Right ventricle myocardium inferior (tissue), 1 donor: ENCODE data around the gene KYAT1. TPM values are rescaled to one million over a fixed set of nuclear protein-coding genes. Genes with fewer than 3 reads are reported as not detected.
A peak's percentile ranks its signal among the peaks of the same experiment; 100 is the strongest.

ENCODE experiments used
- ATAC-seq: fragments of 200-7000 bp; cut with Tn5 transposase; one replicate; pipeline ENCODE4 v1.9.1; 2020; ENCODE audit warnings: mild to moderate bottlenecking, moderate library complexity
- DNase-seq: peaks from one replicate; pipeline ENCODE4 v3.0.0; 2021; ENCODE audit errors: missing footprints
- intact Hi-C: fragments of 100-400 bp; cut with DNase I; formaldehyde crosslinking; loops from one replicate; pipeline ENCODE4 v1.11.0; 2022
- total RNA-seq: library from RNA; stranded (reverse); fragmentation: NEBNext Ultra II Directional; extraction: Animal tissue kit (Norgen Biotek cat#: 25700); gene quantifications from one replicate; pipeline ENCODE4 v1.2.1, GENCODE V29; 2021
- donor health status: DM: no; HTN: yes; CAD: no; lungs with severe emphysema.

KYAT1 gene
- total RNA-seq, 1 donor from 2014 or later: 11.9 TPM

DNA sequence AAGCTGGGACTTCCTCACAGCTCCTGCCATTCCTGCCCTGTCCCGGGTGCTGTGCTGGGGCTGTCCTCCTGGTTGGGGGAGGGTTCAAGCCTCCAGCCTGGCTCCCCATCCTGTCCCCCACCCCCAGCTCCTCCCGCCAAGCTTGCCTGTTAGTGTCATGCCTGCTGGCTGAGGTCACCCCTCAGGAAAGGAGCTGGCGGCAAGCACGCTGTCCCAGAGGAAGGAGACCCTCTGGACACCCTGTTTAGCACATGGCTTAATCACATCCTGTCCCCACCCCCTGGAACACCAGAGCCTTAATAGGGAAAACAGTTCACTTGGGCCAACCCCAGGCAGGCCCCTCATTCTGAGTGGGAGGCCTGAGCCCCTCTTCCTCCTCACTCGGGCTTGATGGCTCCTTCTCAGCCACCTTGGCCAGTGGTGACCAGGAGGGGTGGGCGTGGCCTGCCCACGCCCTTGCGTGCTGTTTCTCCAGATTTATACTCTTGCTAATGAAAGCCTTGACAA, 29.8 kb upstream of the KYAT1 start:
- peak; percentile 58 for ATAC-seq
- intact Hi-C loops: loop anchor here (1.0 kb wide), 1 partner anchor 9 kb away; no protein-coding TSS in a partner anchor
- DNase-seq: peak; percentile 82

DNA sequence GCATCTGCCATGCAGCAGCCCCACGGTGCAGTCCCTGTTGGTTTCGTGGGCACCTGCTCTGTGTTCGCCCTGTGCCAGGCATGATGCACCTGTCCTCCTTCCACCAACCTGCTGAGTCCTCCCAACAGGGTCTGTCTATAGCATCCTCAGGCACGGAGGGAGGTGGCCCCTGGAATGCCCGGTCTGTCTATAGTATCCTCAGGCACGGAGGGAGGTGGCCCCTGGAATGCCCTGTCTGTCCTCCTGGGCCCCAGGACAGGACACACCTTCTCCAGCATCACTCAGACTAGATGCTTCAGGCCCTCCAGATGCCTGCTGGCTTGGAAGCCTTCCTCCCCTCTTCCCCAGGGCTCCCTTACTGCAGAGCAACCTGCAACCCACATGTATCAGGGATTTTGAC, 29.2 kb upstream of the KYAT1 start:
- no peak for ATAC-seq
- intact Hi-C loops: loop anchor here (1.0 kb wide), 1 partner anchor 9 kb away; no protein-coding TSS in a partner anchor
- DNase-seq: no peak

DNA sequence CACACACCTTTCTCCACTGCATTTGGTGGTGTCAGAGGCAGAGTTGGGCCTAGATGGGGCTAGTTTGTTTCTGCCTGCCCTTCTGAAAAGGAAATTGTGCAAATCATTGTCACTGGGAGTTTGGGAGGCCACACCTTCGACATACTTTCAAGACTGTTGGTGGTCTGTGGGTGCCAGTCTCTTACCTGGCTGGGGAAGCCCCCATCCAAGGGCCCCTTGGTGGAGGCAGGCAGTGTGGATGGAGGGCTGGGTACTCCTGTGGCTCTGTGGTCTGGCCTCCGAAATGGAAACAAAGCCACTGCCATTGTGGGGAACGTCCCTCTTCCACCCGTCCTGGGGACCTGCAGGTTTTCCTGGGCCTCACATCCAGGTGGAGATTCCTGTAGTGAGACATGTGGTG, 28.1 kb upstream of the KYAT1 start:
- intact Hi-C loops: no loop called here
- no peak for ATAC-seq
- no peak for DNase-seq

DNA sequence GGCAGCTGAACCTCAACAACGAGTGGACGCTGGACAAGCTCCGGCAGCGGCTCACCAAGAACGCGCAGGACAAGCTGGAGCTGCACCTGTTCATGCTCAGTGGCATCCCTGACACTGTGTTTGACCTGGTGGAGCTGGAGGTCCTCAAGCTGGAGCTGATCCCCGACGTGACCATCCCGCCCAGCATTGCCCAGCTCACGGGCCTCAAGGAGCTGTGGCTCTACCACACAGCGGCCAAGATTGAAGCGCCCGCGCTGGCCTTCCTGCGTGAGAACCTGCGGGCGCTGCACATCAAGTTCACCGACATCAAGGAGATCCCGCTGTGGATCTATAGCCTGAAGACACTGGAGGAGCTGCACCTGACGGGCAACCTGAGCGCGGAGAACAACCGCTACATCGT, 26.6 kb upstream of the KYAT1 start:
- ATAC-seq (no peak), DNase-seq (no peak)
- intact Hi-C loops: no loop called here

DNA sequence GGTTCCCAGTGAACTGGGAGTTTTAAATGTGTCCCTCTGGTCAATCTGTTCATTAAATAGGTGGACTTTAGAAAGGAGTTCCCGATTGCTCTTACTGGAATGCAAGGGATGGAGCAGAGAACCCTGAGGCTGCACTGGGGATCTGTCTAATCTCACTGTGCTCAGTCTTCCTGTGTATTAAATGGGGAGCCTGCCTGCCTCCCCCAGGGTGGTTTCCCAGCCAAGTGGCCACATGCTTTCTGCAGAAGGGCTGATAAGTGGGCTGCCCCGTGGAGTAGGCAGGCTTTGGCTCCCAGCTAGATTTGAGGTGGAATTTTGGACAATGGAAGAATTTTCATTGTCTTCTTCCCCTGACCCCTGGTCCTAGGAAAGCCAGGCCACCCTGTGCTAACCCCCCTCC, 25.0 kb upstream of the KYAT1 start:
- intact Hi-C loops: no loop called here
- DNase-seq (no peak), ATAC-seq (no peak)

DNA sequence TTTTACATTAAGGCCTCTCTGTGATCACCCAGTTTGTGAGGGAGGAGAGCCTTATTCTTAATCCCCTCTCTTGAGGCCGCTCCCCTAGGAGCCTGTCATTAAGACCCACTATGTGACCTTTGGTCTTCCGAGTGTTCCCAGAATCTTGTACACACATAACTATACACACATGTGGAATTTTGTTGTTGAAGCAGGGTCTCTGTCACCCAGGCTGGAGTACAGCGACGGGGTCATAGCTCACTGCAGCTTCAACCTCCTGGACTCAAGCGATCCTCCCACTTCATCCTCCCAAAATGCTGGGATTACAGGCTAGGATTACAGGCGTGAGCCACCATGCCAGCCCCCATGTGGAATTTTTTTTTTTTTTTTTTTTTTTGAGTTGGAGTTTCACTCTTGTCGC, 24.2 kb upstream of the KYAT1 start:
- ATAC-seq (no peak), DNase-seq (no peak)
- intact Hi-C loops: no loop called here

DNA sequence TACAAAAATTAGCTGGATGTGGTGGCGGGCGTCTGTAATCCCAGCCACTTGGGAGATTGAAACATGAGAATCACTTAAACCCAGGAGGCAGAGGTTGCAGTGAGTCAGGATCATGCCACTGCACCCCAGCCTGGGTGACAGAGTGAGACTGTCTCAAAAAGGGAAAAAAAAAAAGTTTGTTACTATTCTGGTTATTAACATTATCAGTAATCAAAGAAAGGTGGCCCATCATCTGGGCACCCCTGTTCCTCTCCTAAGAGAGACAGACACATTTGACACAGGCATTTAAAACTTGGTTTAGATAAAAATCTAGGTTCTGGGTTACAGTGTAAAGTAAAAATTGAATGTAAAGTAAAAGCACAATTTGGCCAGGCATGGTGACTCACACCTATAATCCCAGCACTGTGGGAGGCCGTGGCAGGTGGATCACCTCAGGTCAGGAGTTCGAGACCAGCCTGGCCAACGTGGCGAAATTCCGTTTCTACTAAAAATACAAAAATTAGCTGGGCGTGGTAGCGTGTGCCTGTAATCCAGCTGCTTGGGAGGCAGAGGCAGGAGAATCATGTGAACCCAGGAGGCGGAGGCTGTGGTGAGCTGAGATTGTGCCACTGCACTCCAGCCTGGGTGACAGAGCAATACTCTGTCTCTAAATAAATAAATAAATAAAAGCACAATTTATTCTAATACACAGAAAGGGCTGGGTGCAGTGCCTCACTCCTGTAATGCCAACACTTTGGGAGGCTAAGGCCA, 22.3 kb upstream of the KYAT1 start:
- ATAC-seq: no peak
- intact Hi-C loops: no loop called here

DNA sequence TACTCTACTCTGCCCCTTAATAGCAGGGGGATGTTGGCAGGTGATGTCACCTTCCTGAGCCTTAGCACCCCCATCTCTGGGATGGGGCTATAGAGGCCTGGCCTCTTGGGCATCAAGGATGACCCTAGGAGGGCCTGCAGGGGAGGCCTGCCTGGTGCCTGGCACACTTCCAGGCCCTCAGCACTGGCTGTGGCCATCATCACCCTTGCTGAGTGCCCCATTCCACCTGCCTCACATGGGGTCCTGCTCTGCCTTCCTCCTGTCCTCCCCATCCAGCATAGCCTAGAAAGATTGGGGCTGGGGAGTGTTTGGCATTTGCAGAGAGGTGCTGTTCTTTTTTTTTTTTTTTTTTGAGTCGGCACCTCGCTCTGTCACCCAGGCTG, 21.3 kb upstream of the KYAT1 start:
- no peak for DNase-seq
- ATAC-seq: no peak
- intact Hi-C loops: no loop called here

More for the DNA sequence above, 22.3 kb upstream of the KYAT1 start:
- DNase-seq: no peak

DNA sequence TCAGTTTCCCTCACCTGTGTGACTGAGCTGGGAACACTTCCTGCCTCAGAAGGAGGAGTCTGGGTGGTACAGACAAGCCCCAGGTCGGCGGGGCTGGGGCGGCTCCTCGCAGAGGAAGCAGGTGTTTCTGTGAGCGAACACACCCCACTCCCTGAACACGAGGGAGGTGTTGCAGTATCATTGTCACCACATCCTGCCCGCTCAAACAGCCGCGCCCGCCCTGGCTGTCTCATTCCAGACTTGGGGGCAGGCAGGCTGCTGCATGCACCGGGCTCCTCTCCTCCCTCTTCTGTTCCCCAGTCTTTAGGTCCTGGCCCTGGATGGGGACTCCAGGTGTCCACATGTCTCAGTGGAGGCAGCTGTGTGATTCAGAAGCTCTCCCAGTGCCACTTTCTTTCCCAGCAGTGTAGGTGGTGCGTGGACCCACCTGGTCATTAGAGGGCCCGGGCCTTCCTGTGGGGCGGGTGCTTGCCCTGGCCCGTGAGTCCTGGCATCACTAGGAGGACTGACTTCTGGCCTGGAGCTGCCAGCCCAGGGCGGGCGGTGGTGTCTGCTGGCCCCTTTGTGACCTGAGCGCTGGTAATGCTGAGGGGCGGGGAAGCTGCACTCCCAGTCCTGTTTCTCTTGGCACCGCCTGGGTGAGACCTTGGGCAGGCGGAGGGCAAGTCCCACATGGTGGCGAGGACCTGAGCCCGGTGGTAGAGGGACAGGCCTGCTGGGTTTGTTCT, 20.8 kb upstream of the KYAT1 start:
- intact Hi-C loops: loop anchor here (1.0 kb wide), 1 partner anchor 9 kb away; no protein-coding TSS in a partner anchor
- DNase-seq (no peak), ATAC-seq (peak; percentile 32)

DNA sequence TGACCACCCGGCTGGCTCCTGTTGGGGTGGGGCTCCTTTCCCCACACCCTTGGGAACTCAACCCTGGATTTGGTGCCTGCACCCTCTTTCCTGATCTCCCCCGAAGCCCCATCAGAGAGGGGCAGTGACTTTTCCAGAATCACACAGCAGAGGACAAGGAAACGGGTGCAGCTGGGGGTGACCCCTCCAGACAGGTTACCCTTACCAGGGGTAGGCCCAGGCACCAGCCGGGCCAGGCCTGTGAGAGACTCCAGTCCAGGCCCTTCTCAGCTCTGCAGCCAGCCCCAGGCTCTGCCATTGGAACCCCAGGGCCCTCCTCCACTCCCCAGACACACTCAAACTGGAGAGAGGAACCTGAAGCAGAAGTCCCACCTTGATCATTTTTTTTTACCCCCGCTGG, 20.1 kb upstream of the KYAT1 start:
- ATAC-seq (no peak), DNase-seq (no peak)
- intact Hi-C loops: loop anchor here (1.0 kb wide), 1 partner anchor 9 kb away; no protein-coding TSS in a partner anchor

DNA sequence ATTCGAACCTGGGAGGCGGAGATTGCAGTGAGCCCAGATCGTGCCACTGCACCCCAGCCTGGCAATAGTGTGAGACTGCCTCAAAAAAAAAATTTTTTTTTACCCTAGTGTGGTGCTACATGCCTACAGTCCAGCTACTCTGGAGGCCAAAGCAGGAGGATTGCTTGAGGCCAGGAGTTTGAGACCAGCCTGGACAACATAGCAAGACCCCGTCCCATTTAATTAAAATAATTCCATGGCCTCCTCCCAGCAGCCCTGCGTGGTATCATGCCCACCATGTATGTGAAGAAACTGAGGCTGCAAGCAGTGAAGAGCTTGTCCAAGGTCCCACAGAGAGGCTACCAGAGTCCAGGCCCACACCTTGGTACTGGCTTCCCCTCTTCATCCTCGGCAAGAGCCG, 19.6 kb upstream of the KYAT1 start:
- ATAC-seq (no peak), DNase-seq (no peak)
- intact Hi-C loops: no loop called here

DNA sequence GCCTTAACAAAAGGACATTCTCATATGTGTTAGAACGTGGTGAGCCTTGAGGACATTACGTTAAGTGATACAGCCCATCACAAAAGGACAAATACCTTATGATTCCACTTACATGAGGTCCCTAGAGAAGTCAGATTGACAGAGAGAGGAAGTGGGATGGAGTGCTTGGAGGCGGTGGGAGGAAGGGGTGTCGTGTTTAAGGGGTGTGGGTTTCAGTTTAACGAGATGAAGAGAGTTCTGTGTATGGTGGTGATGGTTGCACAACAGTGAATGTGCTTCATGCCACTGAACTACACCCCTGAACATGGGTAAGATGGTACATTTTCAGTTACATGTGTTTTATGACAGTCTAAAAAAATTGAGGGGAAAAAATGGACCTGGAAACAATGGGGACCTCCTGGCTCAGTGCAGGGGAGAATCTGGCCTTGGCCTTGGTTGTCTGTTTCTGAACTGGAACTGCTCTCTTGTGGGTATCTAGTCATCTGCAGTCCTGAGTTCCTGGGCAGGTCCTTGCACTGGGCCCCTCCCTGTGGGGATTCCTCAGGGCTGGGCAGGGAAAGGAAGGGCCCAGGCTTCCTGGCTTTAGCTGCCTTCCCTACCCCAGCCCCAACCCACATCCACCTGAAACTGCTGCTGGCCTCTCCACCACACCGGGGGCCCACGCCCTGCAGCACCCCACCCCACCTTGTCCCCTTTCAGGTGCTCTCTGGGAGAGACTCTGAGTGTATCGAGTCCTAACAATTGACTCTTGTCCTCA, 18.0 kb upstream of the KYAT1 start:
- ATAC-seq: peak; percentile 21
- no peak for DNase-seq
- intact Hi-C loops: no loop called here

DNA sequence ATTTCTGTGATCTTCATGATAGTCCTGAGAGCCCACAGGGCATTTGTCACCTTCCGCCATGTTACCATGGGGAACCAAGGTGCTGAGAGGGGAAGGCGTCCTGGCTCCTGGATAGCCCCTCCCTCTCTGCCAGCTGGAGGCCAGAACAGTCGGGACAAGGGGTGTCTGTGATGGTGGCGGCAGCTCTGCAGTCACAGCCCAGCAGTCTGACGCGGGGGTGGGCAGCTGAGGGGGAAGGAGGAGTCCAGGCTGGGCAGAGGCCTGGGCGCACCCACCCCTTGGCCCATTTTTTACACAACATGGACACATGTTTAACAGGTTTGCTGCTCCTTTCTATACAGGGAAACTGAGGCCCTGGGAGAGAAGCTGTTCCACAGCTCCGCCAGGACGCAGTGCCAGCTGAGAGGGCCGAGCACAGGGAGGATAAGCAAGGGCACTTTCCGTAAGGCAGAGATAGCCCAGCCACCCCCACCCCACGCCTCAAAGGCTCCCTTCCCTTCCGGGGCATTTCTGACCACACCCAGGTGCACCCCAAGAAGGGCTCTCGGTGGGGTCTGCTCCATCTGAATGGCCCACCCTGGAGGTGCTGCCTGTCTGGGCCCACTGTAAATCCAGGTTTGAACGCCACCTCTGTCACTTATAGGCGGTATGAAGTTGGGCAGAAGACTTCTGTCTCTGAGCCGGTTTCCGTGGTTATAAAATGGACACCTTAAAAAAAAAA, 17.3 kb upstream of the KYAT1 start:
- intact Hi-C loops: no loop called here
- no peak for ATAC-seq
- no peak for DNase-seq

DNA sequence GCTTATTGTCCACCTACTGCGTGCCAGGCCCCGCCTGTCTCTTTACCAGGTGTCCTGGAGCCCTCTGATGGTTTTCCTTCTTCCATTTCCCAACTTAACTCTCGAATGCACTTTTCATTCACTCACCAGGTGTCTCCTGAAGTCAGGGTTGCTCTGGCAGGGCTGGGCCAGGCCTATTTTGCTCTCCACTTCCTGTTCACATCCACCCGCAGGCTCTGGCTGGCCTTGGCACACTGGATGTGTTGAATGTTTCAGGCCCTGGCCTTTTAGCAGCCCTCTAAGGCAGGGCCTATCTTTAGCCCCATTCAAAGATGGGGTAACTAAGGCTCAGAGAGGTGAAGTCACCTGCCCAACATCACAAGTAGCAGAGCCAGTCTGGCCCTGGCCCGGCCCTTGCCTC, 16.6 kb upstream of the KYAT1 start:
- ATAC-seq: no peak
- DNase-seq: no peak
- intact Hi-C loops: no loop called here

DNA sequence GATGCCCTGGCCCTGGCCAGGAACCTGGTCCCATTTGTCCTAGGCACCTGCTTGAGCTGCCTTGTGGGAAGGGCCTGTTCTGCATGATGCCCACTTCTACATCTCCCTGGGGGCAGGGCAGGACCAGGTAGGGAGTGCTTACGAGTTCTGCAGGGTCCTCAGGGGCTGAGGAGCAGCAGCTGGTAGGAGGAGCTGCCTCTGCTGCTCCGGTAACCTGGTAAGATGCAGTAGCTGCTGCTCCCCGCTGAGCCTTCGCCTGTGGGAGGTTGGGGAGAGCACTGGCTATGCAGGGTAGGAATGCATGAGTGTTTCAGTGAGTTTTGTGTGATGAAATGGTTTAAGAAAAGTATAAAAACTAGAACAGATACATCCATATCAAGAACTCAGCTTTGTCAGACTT, 13.8 kb upstream of the KYAT1 start:
- no peak for ATAC-seq
- intact Hi-C loops: no loop called here
- no peak for DNase-seq

DNA sequence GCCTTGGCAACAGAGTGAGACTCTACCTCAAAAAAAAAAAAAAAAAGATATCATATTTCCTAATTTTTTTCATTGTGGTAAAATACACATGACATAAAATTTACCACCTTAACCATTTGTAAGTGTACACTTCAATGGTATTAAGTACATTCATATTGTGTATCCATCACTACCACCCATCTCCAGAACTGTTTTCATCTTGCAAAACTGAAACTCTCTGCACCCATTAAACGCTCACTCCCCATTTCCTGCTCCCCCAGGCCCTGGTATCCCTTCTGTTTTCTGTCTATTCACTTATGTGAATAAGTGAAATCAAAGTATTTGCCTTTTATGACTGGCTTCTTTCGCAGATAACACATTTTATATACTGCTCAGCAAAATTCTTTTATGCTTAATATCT, 13.0 kb upstream of the KYAT1 start:
- intact Hi-C loops: no loop called here
- DNase-seq (no peak), ATAC-seq (no peak)

DNA sequence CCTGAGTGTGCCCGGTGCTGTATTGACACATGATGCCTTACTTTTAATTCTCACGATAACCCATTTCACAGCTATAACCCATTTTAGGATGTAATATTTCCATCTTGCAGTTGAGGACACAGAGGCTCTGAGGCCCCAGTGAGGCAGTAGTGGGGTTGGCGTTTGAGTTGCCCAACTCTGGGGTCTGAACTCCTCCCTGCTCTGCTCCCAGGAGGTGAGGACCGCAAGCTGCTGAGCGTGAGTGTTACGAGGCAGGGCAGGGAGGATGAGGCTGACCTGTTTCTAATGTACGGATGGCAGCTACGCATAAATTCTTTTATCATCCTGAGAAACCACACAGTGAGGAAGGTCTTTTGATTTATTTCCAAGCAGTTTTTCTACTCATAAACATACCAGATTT, 11.6 kb upstream of the KYAT1 start:
- DNase-seq: no peak
- intact Hi-C loops: no loop called here
- no peak for ATAC-seq

DNA sequence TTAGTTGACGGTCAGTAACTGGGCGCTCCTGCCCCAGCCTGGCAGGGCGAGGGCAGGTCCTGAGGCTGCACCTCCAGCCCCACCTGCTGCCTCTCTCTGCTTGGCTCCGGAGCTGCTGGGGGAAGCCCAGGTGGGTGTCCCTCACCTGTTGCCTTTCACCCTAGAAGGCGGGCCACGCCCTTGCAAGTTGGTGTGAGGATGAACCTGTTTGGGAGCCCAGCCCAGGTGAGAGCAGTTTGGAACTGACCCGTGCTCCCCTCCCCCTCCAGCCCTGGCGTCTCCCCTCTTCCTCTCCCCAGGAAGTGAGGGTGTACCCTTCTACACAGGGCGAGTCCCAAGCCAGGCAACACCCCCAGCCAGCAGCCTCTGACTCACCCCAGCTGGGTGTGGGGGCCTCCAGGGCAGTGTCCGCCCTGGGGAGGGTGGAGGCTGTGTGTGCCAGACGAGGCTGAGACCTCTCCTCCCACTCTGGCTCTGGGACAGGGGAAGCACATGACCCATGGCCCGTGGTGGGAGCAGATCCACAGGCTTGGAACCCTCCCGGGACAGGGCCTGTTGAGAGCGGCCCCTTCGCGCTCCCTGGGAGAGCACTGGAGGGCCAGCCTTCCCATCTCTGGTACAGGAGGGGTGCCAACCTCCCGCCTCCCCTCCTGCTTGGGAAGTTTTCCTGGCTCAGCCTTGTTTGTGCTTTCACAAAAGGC, 10.6 kb upstream of the KYAT1 start:
- intact Hi-C loops: no loop called here
- DNase-seq: peak; percentile 87
- peak; percentile 96 for ATAC-seq
